Activated CD4-positive, alpha-beta T cell treated with anti-CD3 and anti-CD28 coated beads, Interleukin-2, amount 50 U/mL, for 1 hour (primary cell): ENCODE data around the gene FGGY.
"Not testable (repeated sequence)": the region's sequence is repeated elsewhere in the genome, so short reads cannot be mapped to it uniquely, and the experiment has no call there.

Source experiments
- DNase-seq: peaks from one replicate; pipeline ENCODE4 v3.0.0-alpha.2; 2020

The FGGY gene

DNA sequence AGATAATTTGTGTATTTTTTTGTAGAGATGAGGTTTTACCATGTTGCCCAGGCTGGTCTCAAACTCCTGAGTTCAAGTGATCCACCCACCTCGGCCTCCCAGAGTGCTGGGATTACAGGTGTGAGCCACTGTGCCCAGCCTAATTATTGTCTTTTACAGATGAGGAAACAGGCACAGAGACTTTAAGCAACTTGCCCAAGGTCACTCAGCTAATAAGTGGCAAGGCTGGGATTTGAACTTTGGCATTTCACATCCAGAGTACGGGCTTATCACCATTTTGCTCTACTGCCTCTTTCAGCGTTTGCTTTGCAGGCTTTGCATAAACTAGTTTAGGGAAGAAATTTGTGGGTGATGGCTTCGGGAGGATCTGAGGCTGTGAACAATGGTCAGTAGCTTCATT lies 57.3 kb downstream of the FGGY start:
- not testable (repeated sequence) for DNase-seq

DNA sequence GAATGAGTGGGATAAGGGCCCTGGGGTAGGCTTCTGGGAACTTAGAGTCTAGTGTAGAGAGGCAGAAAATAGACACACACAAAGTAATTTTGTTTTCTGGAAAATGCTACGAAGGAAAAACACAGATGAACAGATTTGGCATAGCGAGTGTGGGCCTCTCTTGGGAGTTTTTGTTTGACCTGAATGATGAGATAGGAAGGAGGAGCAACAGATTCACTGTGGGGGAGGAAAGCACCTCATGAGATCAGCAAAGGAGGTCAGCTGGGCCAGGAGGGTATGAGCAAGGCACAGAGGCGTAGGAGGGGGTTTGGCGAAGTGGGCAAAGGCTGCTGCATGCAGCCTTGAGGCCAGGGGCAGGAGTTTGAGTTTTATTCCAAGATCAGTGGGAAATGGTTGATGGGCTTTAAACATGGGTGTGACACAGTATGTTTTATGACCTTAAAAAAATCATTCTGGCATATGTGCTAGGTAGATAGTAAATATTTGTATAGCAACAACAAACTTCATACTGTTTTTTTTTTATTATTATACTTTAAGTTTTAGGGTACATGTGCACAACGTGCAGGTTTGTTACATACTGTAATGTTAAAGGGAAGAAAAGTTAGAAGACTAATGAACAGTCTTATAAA lies 57.9 kb downstream of the FGGY start:
- no peak for DNase-seq

DNA sequence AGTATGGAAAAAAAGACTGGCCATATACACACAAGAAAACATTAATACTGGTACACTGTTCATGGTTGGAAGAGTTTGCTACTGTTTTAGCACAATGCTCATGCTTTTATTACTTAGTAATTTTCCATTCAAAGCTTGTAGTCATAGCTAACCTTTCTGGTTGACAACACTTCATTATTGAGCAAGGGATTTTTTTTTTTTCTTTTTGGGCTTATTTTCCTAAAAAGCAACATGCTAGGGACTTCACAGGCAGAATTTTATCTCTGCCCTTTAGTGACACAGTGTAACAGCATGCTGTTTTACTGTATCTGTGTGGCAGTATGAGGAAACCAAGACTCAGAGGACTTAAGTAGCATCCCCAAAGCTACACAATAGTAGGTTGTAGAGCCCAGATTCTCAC lies 58.5 kb downstream of the FGGY start:
- DNase-seq, result no peak

DNA sequence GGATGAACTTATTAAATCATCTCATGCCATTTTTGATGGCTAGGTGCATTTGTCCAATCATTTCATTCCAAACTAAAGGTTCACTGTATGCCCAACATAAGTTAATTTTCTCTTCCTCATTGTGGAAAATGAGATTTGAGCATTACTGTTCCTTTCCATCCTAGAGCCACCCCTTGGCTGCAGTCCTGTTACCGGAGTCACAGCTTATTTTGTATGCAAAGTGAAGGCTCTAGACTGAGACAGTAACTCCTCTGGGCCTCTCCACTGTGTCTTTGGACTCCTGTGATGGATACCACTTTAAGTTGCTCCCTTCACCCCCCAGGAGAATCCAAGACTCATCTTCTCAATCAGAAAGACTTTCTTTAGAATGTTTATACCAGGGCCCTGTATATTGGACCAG lies 59.7 kb downstream of the FGGY start:
- DNase-seq, result no peak

DNA sequence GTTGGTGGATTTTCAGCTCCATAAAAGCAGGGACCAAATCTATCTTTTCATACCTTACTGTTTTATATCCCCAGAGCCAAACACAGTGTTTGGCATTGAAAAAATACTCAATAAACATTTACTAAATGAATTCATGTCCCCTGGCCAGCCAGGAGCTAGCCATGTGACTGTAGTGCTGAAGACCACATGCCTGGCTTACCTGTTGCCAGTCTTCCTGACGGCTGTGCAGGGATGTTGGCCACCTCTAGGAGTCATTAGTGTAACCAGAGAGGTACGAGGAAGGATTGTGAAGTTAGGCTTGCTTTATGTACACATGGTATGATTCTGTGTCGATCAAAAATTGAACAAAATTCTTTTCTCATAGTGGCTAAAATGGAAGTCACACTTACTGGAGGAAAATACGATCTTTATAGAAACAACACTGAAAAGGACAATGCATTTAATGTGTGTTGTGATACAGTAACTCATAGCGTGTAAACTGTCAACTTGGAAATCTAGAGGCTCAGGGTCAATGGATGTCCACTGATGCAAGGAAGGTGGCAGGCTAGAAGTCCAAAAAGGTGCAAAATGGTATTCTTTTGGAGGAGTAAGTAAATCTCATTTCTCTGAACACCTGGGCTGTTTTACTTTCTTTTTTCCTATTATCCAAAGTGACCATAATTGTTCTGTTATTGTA lies 60.9 kb downstream of the FGGY start:
- no peak for DNase-seq

DNA sequence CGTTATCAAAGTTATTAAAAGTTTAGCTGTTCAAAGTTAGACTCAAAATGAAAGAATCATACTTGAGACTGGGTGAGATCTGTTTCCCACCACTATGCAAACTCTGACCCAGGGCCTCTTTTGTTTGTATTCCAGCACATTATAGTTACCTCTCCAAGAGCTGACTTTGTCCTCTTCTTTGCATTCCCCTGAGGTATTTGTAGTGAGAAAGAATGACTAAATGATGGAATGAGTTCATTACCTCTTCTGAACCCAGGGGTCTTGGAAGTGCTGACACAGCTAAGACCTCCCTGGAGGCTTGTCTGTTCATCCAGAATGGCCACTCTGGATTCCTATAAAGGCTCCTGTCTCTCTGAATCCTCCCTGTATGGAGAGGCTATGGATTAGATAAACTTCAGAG lies 62.4 kb downstream of the FGGY start:
- DNase-seq, result no peak

DNA sequence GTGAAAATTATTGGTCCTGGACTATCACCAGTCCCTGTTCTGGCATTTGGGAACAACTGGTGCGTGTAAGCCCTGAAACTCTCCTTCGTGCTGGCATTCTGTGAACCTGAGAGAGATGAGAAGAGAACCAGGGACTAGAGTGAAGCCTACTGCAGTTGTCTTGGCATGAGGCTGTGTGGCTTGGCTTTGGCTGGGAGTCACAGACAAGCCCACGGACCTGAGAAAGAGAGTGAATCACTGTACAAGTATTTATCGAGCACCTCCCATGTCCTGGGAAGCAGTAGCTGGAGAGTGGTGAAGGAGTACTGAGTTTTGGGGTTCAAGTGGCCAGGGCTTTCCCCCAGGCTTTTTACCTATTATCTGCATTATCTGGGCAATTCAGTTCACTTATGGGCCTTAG lies 63.3 kb downstream of the FGGY start:
- DNase-seq, result no peak

DNA sequence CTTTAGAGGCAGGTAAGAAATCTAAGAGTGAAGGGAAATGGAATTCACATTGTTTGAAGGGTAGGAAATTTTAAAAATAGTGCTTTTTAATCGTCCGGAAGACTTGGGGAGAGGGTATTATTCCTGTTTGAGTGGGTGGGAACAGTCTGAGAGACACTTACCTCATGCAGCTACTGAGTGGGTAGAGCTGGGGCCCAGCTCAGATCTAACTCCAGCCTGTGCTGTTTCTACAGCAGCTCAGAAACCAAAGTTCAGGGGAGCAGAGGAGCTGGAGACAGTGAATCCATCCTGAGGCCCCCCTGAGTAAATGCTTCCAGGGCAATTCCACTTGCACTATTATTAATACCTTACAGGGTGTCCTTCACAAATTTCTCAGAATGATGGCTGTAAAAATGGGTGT lies 63.8 kb downstream of the FGGY start:
- DNase-seq, result no peak

DNA sequence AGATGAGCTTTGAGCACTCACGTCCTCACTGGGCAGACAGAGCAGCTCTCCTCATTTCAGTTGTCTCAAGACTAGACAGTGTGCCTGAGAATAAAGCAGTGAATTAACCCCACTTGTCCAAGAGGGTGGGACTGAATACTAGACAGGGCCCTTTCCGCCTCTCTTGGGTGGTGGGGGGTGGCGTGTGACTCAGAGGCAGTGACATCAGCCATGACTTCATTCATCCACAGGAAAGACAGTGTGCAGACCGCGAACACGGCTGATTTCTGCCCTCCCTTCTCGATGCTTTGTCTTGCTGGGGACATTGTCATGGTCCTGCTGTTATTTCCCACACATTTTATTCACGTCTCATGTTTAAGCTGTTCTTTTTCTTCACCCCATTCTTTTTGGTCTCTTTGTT lies 64.9 kb downstream of the FGGY start:
- no peak for DNase-seq

DNA sequence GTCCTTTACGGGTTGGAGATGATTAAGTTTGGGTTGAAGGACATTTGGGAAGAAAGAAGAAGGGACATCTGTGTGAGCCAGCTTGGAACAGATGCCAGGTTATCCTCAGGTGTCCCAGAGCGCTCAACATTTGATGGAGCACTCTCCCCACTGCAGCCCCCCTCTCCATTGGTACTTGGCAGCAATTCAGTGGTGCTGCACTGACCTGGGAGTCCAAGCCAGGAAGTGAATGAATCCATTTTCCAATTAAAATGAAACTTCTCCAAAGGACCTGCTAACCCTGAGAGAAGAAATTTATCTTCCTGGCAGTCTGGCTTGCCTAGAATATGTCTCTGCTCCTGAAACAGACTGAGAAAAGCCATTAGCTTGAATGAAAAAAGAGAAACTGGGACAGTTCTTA lies 67.1 kb downstream of the FGGY start:
- no peak for DNase-seq

DNA sequence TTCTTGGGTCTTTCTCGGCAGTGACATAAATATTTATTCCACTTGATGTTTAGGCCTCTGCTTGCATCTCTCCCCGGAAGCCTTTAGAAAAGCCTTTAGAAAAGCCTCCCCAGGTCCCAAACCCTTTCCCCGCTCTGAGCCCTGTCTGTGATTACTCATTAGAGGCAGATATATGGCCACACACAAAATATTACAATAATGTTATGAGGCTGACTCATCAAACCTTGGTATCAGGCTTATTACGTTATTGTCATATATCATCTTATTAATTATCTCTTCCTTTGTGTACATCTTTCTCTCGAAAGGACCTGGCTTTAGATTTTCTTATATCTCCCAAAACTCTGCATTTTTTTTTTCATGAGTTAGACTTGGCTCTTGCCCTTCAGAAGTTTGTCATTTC lies 69.5 kb downstream of the FGGY start:
- no peak for DNase-seq

DNA sequence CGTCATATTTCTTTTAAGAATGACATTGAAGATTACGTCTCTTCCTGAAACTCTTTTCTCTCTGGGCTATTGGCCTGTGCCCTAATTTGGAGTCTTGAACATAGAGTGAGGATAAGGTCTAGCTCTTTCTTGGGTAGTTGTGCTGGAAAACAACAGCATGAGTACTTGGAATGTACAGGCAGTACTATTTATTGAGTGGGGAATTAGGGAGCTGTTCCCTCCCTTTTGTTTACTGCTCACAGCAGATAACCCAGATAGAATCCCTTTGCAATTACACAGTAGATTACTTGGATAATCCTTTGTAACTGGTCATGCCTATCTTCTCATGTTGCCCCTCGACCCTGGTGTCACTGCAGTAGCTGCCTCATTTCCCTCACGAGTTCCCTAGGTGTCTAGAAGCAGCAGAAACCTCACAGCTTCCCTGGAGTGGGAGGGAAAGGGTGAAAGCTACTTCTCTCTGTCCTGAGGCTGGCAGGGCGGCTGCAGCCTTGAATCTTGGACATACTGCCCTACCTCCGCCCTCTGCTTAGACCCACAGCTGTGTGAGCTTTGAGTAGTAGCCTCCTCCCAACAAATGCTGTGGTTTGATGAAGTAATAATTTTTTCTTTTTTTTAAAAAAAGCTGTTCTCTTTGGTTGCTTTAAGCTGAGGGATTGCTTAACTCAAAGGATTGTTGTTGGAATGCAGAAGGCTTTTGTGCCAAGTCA lies 70.6 kb downstream of the FGGY start:
- DNase-seq, result no peak

DNA sequence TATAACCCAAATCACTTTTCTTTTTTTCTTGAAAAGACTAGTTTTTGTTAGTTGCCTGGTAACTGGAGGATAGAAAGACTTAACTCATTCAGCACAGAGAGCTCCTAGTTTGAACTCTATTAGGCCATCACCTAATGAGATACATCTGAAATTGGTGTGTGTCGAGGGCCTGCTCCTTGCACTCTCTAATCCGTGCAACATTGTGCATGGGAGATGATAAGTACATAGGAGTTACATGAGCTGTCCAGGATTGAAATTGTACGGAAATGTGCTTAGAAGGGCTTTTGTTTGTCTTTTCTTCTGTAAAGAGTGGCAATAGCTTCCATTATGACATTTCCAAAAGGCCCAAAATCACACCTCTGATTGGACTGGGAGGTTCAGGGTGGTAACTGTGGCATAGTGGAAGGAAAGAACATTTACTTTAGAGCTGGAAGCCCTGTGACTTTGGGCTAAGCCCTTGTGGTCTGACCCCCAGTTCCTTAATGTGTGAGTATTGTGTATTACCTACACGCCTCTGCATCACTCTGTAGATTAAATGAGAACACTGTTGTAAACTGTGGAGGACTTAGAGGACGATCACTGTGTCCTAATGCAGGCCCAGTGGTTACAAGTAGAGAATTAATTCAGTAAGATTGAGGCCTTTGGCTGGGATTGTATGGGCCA lies 71.2 kb downstream of the FGGY start:
- DNase-seq, result no peak

DNA sequence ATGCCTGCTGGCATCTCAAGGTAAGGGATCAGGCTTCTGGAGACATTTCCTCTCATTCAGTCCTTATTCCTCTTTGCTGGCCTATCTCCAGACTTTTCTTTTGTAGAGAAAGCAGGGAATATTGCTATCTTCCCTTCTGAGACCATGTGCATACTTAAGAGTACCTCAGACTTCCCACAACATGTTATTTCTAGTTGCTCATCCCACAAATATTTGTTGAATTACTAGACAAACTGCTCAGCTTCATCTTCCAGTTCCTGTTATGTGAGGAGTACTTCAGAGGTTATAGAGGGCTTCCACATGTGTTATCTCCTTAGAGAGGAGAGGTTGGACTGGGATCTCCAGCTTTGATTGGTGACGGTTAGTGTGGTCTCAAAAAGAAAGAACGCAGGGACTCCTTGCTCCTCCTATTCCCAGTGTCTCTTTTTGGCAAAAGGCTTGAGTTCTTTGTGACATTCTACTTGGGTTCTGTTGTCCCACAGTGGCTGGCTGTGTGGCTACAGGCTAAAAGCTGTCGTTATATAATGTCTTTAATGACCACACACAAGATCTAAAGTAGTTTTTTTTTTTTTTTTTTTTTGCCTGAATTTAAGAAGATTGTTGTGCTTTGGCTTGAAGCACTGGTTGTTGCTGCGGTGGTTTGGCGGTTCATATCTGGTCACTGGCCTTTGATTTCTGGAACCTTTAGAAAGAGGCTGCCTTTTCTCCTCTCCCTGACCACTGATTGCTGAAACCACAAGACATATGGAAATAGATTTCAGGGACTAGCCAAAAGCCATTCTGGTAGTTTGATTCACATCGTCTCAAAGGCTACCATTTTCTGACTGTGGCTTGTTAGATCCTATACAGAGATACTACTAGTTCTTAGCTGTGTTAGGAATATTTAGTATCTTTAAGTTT lies 78.7 kb downstream of the FGGY start:
- no peak for DNase-seq

DNA sequence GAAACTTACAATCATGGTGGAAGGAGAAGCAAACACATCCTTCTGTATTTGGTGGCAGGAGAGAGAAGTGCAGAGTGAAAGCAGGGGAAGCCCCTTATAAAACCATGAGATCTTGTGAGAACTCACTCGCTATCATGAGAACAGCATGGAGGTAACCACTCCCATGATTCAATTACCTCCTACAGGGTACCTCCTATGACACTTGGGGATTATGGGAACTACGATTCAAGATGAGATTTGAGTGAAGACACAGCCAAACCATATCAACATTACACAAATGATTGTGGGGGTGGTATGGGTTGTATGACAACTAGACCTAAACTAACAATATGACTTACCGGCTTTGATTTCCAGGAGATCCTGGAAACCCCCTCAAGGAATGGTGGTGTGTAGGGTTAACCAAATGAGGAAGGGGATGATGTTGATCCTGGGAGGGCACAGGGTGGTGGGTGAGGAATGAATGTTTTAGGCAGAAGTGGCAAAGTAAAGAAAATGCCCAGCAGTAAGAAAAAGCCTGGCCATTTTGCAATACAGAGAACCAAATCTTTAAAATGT lies 80.5 kb downstream of the FGGY start:
- no peak for DNase-seq

DNA sequence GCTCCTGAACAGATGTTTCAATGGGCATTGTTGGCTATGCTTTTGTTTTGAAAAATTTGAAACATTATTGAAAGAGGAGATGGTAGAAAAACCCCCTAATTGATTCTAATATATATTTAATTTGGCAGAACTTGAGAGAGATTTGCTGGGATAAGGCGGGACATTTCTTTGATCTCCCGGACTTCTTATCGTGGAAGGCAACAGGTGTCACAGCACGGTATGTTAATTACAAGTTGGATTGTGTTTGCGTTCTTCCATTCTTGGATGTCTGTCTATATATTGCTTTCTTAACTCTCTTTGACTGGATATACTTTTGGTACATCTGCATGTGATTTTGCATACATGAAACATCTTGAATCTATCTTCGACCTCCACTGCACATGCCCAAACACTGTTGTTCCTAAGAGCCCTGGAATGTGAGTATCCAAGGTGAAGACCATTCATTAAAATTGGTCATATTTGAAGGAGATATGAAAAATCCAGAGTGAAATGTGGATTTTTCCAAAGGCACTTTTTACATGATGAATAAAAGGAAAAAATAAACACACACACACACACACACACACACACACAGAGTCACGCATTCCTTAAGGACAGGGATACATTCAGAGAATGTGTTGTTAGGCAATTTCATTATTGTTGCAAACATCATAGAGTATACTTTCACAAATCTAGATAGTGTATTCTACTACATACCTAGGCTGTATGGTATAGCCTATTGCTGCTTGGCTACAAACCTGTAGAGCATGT lies 81.9 kb downstream of the FGGY start:
- no peak for DNase-seq

DNA sequence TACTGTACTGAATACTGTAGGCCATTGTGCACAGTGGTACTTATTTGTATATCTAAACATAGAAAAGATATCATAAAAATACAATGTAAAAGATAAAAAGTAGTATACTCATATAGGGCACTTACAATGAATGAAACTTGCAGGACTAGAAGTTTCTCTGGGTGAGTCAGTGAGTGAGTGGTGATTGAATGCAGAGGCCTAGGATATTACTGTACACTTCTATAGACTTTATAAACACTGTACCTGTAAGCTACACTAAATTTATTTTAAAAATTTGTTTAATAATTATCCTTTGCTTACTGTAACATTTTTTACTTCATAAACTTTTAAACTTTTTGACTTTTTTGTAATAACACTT lies 82.5 kb downstream of the FGGY start:
- DNase-seq, result no peak

DNA sequence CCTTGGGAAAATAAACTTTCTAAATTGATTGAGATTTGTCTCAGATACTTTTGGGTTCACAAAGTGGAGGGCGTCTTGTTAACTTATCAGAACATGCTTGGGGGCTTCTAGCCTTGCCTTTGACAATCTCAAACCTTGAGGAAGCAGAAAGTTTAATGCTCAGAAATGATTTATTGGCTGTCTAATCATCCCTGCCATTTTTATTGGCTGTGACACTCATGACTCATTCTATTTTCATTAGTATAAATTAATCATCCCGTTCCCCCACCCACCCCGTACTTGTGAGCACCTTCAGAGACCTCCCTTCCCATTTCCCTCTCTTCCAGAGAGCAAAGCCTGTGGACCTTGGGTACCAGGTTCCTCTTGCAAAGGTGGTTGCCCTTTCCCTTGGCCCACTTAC lies 87.1 kb downstream of the FGGY start:
- DNase-seq, result no peak

DNA sequence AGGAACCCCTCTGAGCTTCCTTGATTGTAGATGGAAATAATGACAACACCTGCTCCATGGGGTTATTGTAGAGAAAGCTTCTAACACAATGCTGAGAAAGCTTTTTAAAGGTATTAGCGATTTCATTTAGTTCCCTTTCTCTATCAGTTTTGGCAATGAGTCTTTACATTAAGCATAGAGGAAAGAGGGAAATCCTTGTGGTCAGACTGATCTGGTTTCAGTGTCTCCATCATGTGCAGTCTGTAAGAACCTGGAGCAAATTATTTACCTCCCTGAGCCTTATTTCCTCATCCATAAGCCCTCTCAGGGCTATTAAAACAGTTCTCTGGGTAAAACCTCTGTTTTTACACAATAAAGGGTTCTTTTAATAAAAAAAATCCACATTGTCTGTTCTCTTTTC lies 87.5 kb downstream of the FGGY start:
- DNase-seq, result no peak

DNA sequence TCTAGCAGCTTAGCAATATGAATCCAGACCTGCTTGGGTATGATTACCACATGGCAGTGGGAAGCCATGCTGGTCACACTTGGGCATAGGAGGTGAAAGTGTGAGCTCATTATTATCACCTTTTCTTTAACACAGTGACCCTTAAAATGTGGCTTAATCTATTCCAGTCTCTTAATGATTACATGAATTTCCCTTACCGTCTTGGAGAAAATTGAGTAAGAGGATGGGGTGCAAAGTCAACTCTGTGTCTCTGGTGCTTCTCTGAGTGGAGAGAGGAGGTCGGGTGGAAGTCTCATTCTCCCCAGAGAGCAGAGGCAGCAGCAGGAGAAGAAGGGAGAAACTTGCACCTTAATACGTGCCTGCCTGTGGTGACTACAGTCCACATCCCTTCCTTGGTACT lies 91.3 kb downstream of the FGGY start:
- DNase-seq, result no peak

DNA sequence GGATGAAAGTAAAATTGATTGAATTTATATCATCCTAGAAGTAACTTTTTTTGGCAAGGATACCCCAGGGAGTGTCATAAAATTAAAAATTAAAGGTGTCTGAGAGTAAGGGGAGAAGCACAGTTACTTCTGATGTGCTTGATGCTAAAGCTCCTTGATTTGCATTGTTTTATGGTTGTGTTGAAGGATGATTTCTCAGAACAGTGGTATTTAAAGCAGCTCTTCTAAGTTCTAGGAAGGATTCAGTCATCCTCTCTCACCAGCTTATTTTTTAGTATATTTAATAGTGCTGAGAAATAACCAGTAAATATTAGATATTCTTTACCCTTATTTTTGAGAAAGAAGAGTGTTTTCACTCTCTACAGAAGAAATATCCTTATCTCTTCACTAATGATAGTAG lies 93.0 kb downstream of the FGGY start:
- no peak for DNase-seq

DNA sequence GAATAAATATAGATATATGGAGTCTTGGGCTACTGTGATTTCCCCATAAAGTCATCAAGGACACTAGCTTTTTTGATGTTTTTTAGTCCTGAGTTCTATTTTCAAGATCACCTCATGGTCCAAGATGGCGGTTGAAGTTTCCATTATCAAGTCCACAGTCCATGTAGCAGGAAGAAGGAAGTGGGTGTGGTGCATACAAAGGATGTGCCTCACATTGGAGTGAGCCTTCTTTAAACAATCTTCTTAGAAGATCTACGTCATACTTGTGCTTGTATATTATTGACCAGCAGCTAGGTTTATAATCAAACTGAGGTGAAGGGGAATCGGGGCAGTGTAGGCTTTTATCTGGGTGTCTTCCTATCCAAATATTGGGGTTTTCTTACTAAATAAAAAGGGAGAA lies 93.4 kb downstream of the FGGY start:
- no peak for DNase-seq
